A673 (cell line): ENCODE results near the gene LPIN3.

ENCODE experiments used
- CTCF ChIP-seq: fragments of 300-800, 200-600 bp; sonication (generic); conservative IDR thresholded peaks from 2 replicates; pipeline ENCODE4 v1.5.1; 2017; ENCODE audit warnings: low read depth, mild to moderate bottlenecking, antibody characterized with exemption, low read length, moderate library complexity, mixed read lengths
- EZH2 ChIP-seq: fragments of 200-600 bp; sonication (generic); IDR thresholded peaks from 2 replicates; pipeline ENCODE4 v1.6.1; 2017; ENCODE audit warnings: borderline replicate concordance, low read depth, mild to moderate bottlenecking, mixed read lengths, antibody characterized with exemption, low read length; ENCODE audit not compliant: poor library complexity, severe bottlenecking

- TF ChIP-seq EZH2 (no peak), CTCF (no peak)
Observed at GRCh38 chr20:41390889-41391288, 50.3 kb downstream of the LPIN3 start.
